ENCODE data around the gene SH2B3. TPM values are rescaled to one million over a fixed set of nuclear protein-coding genes. Genes with fewer than 3 reads are reported as not detected.
A peak's percentile ranks its signal among the peaks of the same experiment; 100 is the strongest.
"Not testable (repeated sequence)": the region's sequence is repeated elsewhere in the genome, so short reads cannot be mapped to it uniquely, and the experiment has no call there.

Gene SH2B3
- total RNA-seq, 1 experiment from 2014 or later, result 48.6 TPM

- no peak for DNase-seq (ENCODE audit: low read depth)
Observed at GRCh38 chr12:111457577-111457976, 51.9 kb downstream of the SH2B3 start.

DNA sequence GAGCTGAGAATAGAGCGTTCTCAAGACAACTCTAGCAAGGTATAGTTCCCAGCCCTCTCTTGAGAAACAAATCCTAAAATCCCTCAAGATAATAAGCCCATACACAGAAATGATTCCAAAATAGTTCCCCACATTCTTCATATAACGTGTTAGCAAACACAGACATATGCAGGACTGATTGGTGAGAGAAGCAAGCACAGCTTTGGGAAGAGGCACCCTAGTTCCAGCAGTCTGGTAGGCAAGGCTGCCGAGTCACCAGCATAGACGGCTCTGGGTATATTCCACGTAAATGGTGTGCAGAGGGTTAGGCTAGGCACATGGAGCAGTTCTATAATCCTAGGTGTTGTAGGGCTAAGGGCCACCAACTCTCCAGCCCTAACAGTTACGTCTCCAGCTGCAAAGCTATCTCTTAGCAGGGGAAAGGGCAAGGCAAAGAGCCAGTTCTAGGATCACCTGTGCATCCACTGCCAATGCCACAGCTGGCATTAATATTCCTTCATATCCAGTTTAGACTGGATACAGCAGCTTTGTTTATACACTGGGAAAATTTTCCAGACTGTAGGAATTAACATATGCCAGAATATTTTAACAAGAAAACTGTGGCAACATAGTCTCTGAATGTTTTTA, 52.9 kb downstream of the SH2B3 start:
- no peak for DNase-seq (ENCODE audit: low read depth)

- not testable (repeated sequence) for DNase-seq (ENCODE audit: low read depth)
Observed at GRCh38 chr12:111460111-111460510, 54.4 kb downstream of the SH2B3 start.

- no peak for DNase-seq (ENCODE audit: low read depth)
Observed at GRCh38 chr12:111462210-111462769, 56.6 kb downstream of the SH2B3 start.

DNA sequence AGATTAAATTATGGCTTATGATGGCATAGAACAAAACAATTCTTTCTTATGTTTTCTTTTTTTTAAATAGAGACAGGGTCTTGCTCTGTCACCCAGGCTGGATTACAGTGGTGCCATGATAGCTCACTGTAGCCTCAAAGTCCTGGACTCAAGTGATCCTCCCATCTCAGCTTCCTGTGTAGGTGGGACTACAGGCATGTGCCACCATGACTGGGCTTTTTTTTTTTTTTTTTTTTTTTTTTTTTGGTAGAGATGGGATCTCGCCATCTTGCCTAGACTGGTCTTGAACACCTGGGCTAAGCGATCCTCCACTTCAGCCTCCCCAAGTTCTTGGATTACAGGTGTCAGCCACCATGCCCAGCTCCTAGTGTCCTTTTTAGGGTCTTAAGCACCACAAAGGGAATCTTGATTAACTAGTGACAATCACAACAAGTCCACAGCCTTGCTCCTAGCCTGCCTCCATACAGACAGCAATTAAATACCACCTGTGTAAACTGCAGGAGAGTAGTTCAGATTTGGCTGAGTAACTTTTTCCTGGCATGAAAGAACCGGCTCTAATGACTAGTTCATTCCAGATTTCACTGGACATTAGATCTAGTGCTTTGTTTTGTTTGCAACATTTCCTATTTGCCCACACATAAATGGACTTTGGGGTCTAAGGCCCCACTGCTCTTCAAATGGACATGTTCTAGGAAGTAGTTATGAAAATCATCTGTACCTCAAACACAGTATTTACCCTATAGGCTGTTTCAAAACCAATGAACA, 61.6 kb downstream of the SH2B3 start:
- peak; percentile 49 for DNase-seq (ENCODE audit: low read depth)

GRCh38 chr12:111467857-111468241, 62.1 kb downstream of the SH2B3 start:
- DNase-seq (ENCODE audit: low read depth), result peak; percentile 56

DNA sequence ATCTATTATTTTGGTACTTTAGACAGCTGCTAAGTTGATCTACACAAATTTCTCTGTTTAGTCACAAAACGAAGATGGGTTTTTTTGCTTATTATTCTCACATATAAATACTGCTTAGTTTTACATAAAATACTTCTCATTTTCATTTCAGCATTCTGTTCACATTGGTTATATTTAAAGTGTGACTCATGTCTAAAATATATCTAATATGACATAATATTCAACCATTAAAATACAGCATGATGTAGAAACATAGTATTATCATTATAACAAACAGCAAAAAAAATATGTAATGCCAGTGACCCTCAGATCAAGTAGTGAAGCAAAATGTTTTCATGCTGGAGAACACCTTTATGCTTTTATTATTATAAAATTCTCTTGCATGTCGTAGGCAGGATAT, 63.7 kb downstream of the SH2B3 start:
- DNase-seq (ENCODE audit: low read depth), result no peak

GRCh38 chr12:111471236-111471635, 65.5 kb downstream of the SH2B3 start:
- no peak for DNase-seq (ENCODE audit: low read depth)

DNA sequence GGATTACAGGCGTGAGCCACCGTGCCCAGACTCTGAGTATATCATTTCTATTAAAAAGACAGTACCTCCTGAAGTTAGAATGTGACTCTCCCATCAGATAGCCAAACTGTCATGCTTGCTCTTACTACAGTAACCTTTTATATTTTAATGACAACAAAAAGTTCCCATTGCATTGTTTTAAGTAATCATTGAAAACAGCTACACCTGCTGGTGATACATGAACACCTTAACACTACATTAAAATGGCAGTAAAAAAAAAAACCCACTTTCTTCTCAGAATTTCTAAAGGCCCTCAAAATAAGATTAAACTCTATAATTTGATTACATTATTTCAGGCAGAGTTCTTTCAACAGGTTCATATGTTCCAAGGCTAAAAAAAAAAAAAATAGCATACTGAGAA, 76.7 kb downstream of the SH2B3 start:
- no peak for DNase-seq (ENCODE audit: low read depth)

DNA sequence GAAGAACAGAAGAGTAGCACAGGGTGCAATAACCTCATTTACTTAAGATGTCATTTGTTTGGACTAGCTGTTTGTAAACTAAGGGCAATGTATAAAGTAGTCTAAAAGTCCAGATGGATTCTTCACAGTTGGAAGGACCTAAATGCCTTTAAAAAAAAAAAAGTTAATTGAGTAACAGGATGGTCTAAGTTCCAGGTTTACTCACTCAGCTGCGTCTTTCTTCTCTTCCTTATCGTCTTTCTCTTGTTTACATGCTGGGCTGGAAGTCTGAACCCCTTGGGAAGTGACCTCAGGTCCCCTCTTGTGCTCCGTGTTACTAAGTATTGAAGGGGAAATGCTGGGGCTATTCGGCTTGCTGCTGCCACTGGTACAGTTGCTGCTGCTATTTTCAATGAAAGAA, 82.5 kb downstream of the SH2B3 start:
- DNase-seq (ENCODE audit: low read depth), result no peak

DNA sequence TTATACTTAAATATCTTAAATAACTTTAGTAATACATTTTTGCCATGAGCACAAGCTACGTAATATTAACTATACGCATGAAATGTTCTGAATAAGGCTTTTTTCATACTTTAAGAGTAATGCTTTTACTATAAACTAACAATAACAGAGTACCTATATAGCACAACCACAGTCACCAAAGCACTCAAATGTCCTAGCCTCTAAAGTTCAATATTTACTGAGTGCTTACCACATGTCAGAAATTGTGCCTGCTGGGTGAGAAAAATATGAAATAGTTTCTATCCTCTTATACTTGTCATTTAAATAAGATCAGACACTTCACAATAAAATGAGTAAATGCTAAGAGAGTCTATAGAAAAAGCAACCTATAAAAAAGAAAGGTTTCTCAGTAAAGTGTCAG, 83.1 kb downstream of the SH2B3 start:
- DNase-seq (ENCODE audit: low read depth), result no peak

- DNase-seq (ENCODE audit: low read depth), result peak; percentile 88
Observed at GRCh38 chr12:111492979-111493378, 87.3 kb downstream of the SH2B3 start.

DNA sequence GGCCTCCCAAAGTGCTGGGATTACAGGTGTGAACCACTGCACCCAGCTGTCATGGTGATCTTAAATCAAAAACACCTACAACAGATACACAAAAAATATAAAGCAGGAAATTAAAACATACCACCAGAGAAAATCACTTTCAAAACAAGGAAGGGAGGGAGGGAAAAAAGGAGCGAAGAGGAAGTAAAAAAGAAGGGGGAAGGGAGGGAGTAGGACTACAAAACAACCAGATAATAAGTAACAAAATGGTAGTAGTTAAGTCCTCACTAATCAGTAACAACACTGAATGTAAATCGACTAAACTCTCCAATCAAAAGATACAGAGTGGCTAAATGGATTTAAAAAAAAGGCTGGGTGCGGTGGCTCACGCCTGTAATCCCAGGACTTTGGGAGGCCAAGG, 89.0 kb downstream of the SH2B3 start:
- no peak for DNase-seq (ENCODE audit: low read depth)

Other genes with a start within 250 kb of the SH2B3 start
- gene PHETA1, start 36.8 kb upstream of the SH2B3 start, total RNA-seq (2014; rRNA removed; shearing (Covaris generic)), result 2.3 and 3.9 TPM in 2 replicates
- 19.2 and 20.7 TPM in 2 replicates for gene ATXN2, start 193.4 kb downstream of the SH2B3 start, total RNA-seq (2014; rRNA removed; shearing (Covaris generic))

Data from M059J (cell line).